ENCODE data around the gene GAB2.

GAB2 gene

GRCh38 chr11:78386215-78386941 is 31.2 kb downstream of the GAB2 start:
- H3K4me1 ChIP-seq (ENCODE audit: control insufficient read depth, insufficient read depth, low read length), result no peaks in the 10 kb centered on the region
- H3K36me3 ChIP-seq (ENCODE audit: control insufficient read depth, insufficient read depth, low read length), result no peaks in the 10 kb centered on the region
- no peak overlapping the region for H3K9ac ChIP-seq (ENCODE audit: low read length)
- H3K27me3 ChIP-seq (ENCODE audit: control insufficient read depth, insufficient read depth, low read length), result no peaks in the 10 kb centered on the region
- H3K27ac ChIP-seq (ENCODE audit: low read depth, low read length), result no peak overlapping the region
- no peak overlapping the region for H3K4me3 ChIP-seq (ENCODE audit: low read length)

GRCh38 chr11:78385205-78385604 is 32.4 kb downstream of the GAB2 start:
- Histone ChIP-seq H3K36me3 (ENCODE audit: control insufficient read depth, insufficient read depth, low read length) (no peaks in the 10 kb centered on the region), H3K4me1 (ENCODE audit: control insufficient read depth, insufficient read depth, low read length) (no peaks in the 10 kb centered on the region), H3K27ac (ENCODE audit: low read depth, low read length) (no peak overlapping the region), H3K9ac (ENCODE audit: low read length) (no peak overlapping the region), H3K27me3 (ENCODE audit: control insufficient read depth, insufficient read depth, low read length) (no peaks in the 10 kb centered on the region), H3K4me3 (ENCODE audit: low read length) (no peak overlapping the region)

GRCh38 chr11:78384231-78384630 is 33.4 kb downstream of the GAB2 start:
- Histone ChIP-seq H3K9ac (ENCODE audit: low read length) (no peak overlapping the region), H3K36me3 (ENCODE audit: control insufficient read depth, insufficient read depth, low read length) (no peaks in the 10 kb centered on the region), H3K27ac (ENCODE audit: low read depth, low read length) (no peak overlapping the region), H3K4me1 (ENCODE audit: control insufficient read depth, insufficient read depth, low read length) (no peaks in the 10 kb centered on the region), H3K27me3 (ENCODE audit: control insufficient read depth, insufficient read depth, low read length) (no peaks in the 10 kb centered on the region), H3K4me3 (ENCODE audit: low read length) (no peak overlapping the region)

- no peaks in the 10 kb centered on the region for H3K36me3 ChIP-seq (ENCODE audit: control insufficient read depth, insufficient read depth, low read length)
- H3K4me1 ChIP-seq (ENCODE audit: control insufficient read depth, insufficient read depth, low read length), result no peaks in the 10 kb centered on the region
- H3K9ac ChIP-seq (ENCODE audit: low read length), result no peak overlapping the region
- H3K4me3 ChIP-seq (ENCODE audit: low read length), result no peak overlapping the region
- H3K27me3 ChIP-seq (ENCODE audit: control insufficient read depth, insufficient read depth, low read length), result no peaks in the 10 kb centered on the region
- H3K27ac ChIP-seq (ENCODE audit: low read depth, low read length), result no peak overlapping the region
Observed at GRCh38 chr11:78381865-78382264, 35.8 kb downstream of the GAB2 start.

- Histone ChIP-seq H3K36me3 (ENCODE audit: control insufficient read depth, insufficient read depth, low read length) (no peaks in the 10 kb centered on the region), H3K27ac (ENCODE audit: low read depth, low read length) (no peak overlapping the region), H3K9ac (ENCODE audit: low read length) (no peak overlapping the region), H3K4me3 (ENCODE audit: low read length) (no peak overlapping the region), H3K4me1 (ENCODE audit: control insufficient read depth, insufficient read depth, low read length) (no peaks in the 10 kb centered on the region), H3K27me3 (ENCODE audit: control insufficient read depth, insufficient read depth, low read length) (no peaks in the 10 kb centered on the region)
Observed at GRCh38 chr11:78380615-78381051, 37.0 kb downstream of the GAB2 start.

- H3K27me3 ChIP-seq (ENCODE audit: control insufficient read depth, insufficient read depth, low read length), result no peaks in the 10 kb centered on the region
- no peak overlapping the region for H3K9ac ChIP-seq (ENCODE audit: low read length)
- no peak overlapping the region for H3K27ac ChIP-seq (ENCODE audit: low read depth, low read length)
- H3K4me1 ChIP-seq (ENCODE audit: control insufficient read depth, insufficient read depth, low read length), result no peaks in the 10 kb centered on the region
- no peak overlapping the region for H3K4me3 ChIP-seq (ENCODE audit: low read length)
- H3K36me3 ChIP-seq (ENCODE audit: control insufficient read depth, insufficient read depth, low read length), result no peaks in the 10 kb centered on the region
Observed at GRCh38 chr11:78379039-78379670, 38.5 kb downstream of the GAB2 start.

- H3K27me3 ChIP-seq (ENCODE audit: control insufficient read depth, insufficient read depth, low read length), result no peaks in the 10 kb centered on the region
Observed at GRCh38 chr11:78377625-78378418, 39.8 kb downstream of the GAB2 start.

GRCh38 chr11:78376858-78377257 is 40.8 kb downstream of the GAB2 start:
- Histone ChIP-seq H3K27ac (ENCODE audit: low read depth, low read length) (no peak overlapping the region), H3K36me3 (ENCODE audit: control insufficient read depth, insufficient read depth, low read length) (no peaks in the 10 kb centered on the region), H3K27me3 (ENCODE audit: control insufficient read depth, insufficient read depth, low read length) (no peaks in the 10 kb centered on the region), H3K4me3 (ENCODE audit: low read length) (no peak overlapping the region), H3K9ac (ENCODE audit: low read length) (no peak overlapping the region), H3K4me1 (ENCODE audit: control insufficient read depth, insufficient read depth, low read length) (no peaks in the 10 kb centered on the region)

More at GRCh38 chr11:78377625-78378418, 39.8 kb downstream of the GAB2 start:
- no peaks in the 10 kb centered on the region for H3K4me1 ChIP-seq (ENCODE audit: control insufficient read depth, insufficient read depth, low read length)
- no peaks in the 10 kb centered on the region for H3K36me3 ChIP-seq (ENCODE audit: control insufficient read depth, insufficient read depth, low read length)
- no peak overlapping the region for H3K27ac ChIP-seq (ENCODE audit: low read depth, low read length)
- H3K4me3 ChIP-seq (ENCODE audit: low read length), result no peak overlapping the region
- H3K9ac ChIP-seq (ENCODE audit: low read length), result no peak overlapping the region

- H3K27me3 ChIP-seq (ENCODE audit: control insufficient read depth, insufficient read depth, low read length), result no peaks in the 10 kb centered on the region
- peaks cover 7% of the 10 kb centered on the region for H3K4me1 ChIP-seq (ENCODE audit: control insufficient read depth, insufficient read depth, low read length)
- H3K4me3 ChIP-seq (ENCODE audit: low read length), result no peak overlapping the region
- no peaks in the 10 kb centered on the region for H3K36me3 ChIP-seq (ENCODE audit: control insufficient read depth, insufficient read depth, low read length)
- no peak overlapping the region for H3K9ac ChIP-seq (ENCODE audit: low read length)
- no peak overlapping the region for H3K27ac ChIP-seq (ENCODE audit: low read depth, low read length)
Observed at GRCh38 chr11:78374917-78375316, 42.7 kb downstream of the GAB2 start.

- Histone ChIP-seq H3K36me3 (ENCODE audit: control insufficient read depth, insufficient read depth, low read length) (no peaks in the 10 kb centered on the region), H3K27ac (ENCODE audit: low read depth, low read length) (no peak overlapping the region), H3K4me3 (ENCODE audit: low read length) (no peak overlapping the region), H3K9ac (ENCODE audit: low read length) (no peak overlapping the region), H3K27me3 (ENCODE audit: control insufficient read depth, insufficient read depth, low read length) (no peaks in the 10 kb centered on the region), H3K4me1 (ENCODE audit: control insufficient read depth, insufficient read depth, low read length) (peaks cover 7% of the 10 kb centered on the region)
Observed at GRCh38 chr11:78373689-78374088, 43.9 kb downstream of the GAB2 start.

GRCh38 chr11:78372114-78372768 is 45.4 kb downstream of the GAB2 start:
- Histone ChIP-seq H3K4me3 (ENCODE audit: low read length) (no peak overlapping the region), H3K9ac (ENCODE audit: low read length) (no peak overlapping the region), H3K27ac (ENCODE audit: low read depth, low read length) (no peak overlapping the region), H3K36me3 (ENCODE audit: control insufficient read depth, insufficient read depth, low read length) (no peaks in the 10 kb centered on the region), H3K4me1 (ENCODE audit: control insufficient read depth, insufficient read depth, low read length) (peaks cover 7% of the 10 kb centered on the region), H3K27me3 (ENCODE audit: control insufficient read depth, insufficient read depth, low read length) (no peaks in the 10 kb centered on the region)

GRCh38 chr11:78371221-78371891 is 46.3 kb downstream of the GAB2 start:
- Histone ChIP-seq H3K36me3 (ENCODE audit: control insufficient read depth, insufficient read depth, low read length) (no peaks in the 10 kb centered on the region), H3K9ac (ENCODE audit: low read length) (no peak overlapping the region), H3K4me3 (ENCODE audit: low read length) (no peak overlapping the region), H3K27ac (ENCODE audit: low read depth, low read length) (no peak overlapping the region), H3K4me1 (ENCODE audit: control insufficient read depth, insufficient read depth, low read length) (peaks cover 7% of the 10 kb centered on the region), H3K27me3 (ENCODE audit: control insufficient read depth, insufficient read depth, low read length) (no peaks in the 10 kb centered on the region)
